Stimulated activated CD4-positive, alpha-beta T cell treated with anti-CD3 and anti-CD28 coated beads, Interleukin-1b, Interleukin-23, amount 100 ng/mL, for 4 hours (primary cell): ENCODE results near the gene SNURF.
"Not testable (repeated sequence)": the region's sequence is repeated elsewhere in the genome, so short reads cannot be mapped to it uniquely, and the experiment has no call there.

Experiments used
- DNase-seq, 2 donors: peaks; one replicate each; pipeline ENCODE4 v3.0.0-alpha.2; 2020; ENCODE audit warnings: low read depth in 2 of 2

SNURF gene, protein sequence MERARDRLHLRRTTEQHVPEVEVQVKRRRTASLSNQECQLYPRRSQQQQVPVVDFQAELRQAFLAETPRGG

DNA sequence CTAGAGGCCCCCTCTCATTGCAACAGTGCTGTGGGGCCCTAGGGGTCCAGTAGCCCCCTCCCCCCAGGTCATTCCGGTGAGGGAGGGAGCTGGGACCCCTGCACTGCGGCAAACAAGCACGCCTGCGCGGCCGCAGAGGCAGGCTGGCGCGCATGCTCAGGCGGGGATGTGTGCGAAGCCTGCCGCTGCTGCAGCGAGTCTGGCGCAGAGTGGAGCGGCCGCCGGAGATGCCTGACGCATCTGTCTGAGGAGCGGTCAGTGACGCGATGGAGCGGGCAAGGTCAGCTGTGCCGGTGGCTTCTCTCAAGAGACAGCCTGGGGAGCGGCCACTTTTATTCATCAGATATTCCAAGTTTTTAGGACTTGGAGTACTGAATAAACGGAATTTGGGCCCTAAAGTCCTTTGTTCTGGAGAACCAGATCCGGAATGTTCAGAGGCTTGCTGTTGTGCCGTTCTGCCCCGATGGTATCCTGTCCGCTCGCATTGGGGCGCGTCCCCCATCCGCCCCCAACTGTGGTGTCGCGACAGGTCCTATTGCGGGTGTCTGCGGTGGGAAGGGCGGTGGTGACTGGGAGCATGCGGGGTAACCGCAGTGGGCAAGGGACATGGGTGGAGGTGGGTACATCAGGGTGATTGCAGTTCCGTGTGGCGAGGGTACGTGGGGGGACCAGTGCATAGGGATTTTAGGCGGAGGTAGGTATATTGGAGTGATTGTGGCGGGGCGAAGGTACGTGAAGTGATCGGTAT is at the start of gene SNURF, which contains the start of gene SNRPN:
Gene SNURF (plus strand): TSS at position 205 of the 748 bp plus-strand sequence. CDS start 62 bp downstream, at position 267.
Gene SNRPN (plus strand): TSS at position 205 of the 748 bp plus-strand sequence. CDS start 19,467 bp downstream, outside the sequence.
- DNase-seq = peak; percentile 18 to 57

DNA sequence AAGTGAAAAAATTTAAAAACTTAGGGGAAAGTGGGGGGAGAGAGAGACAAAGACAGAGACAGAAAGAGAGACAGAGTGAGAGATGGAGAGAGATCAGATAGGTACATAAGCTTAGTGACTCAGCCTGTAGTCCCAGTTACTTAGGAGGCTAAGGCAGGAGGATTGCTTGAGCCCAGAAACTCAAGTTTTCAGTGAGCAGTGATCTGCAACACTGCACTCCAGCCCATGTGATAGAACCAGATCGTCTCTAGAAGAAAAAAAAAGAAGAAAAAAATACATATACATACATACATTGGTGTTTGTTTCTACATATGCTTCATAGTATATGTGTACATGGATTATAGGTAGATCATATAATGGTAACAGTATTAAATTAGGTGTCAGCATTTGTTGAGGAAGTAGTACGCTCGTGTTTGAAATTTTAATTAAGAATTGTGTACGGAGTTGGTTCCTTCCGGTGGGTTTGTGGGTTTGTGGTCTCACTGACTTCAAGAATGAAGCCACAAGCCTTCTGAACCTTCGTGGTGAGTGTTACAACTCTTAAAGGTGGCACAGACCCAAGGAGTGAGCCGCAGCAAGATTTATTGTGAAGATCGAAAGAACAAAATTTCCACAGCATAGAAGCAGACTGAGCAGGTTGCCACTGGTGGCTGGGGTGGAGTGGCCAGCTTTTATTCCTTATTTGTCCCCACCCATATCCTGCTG is 38.3 kb upstream of the SNURF start:
- DNase-seq = no peak

DNA sequence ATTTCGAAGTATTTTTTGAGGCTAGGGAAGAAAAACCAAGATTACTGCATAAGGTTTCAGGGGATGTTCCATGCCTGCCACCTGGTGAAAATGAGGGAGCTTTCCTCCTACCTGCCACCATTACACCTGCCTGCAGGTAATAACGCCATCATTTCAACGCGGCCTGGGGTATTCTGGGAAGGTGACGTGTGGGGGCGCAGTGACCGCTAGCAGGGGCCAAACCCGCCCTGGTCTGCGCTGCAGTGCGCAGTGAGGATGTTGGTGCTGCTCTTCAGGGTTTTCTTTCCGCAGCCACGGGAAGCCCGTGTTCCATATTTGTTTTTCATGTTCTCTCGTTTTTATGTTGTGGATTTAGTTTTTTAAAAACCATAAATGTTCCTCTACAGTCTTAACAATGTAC is 37.4 kb upstream of the SNURF start:
- no peak for DNase-seq

DNA sequence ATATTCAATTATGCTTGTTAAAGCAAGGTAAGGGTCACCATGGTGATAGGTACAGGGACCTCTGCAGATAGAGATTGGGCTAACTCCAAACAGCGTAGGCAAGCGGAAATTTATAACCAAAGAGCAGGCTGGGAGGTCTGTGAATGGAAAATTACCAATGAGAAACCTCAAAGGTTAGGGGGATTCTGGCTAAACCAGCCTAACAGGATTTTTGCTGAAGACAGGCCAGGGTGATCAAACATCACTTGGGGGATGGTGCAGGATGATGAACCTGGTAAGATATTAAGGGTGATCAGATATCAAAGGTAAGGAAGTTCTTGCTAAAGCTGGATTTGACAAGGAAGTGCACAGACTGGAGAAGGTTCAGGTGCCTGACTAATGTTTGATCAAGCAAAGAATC is 35.3 kb upstream of the SNURF start:
- DNase-seq = no peak

DNA sequence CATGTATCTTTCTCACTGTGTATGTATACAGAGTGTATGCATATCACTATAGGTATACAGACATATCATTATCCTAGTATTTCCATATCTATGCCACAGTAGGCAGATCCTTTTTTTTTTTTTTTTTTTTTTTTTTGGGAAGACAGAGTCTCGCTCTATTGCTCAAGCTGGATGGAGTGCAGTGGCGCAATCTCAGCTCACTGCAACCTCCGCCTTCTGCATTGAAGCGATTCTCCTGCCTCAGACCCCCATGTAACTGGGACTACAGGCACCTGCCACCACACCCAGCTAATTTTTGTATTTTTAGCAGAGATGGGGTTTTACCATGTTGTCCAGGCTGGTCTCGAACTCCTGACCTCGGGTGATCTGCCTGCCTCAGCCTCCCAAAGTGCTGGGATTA is 32.0 kb upstream of the SNURF start:
- DNase-seq = not testable (repeated sequence)

DNA sequence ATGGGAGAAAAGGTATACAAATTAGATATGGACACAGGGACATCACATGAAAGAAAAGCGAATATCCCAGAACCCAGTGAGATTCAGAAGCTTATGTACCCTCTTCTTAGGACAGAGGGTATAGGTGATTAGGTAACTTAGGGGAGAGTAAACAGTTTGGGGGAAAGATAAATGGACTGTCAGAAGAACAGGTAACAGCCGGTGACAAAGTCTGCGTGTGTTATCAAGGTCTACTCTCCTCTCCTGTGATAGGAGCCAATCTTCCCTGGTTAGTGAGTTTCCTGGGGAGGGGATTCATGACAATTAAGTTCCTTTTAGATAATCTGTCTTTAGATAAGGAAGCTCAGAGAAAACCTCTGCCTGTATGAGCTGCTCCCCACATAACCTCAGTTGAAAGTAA is 30.6 kb upstream of the SNURF start:
- no peak for DNase-seq

DNA sequence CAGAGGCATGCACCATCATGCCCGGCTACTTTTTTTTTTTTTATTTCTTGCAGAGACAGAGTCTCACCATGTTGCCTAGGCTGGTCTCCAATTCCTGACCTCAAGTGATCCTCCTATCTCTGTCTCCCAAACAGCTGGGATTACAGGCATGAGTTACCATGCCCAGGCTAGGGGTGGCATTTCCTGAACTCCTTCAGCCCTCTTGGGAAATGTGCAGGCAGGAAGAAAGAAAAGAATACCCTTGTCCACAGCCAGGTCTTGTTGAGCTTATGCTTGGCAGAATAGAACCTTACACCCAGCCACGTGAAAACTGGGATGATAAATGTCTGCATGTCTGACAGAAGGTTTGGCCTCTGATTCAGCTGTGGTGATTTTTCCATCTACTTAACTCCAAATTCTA is 30.2 kb upstream of the SNURF start:
- DNase-seq = no peak

DNA sequence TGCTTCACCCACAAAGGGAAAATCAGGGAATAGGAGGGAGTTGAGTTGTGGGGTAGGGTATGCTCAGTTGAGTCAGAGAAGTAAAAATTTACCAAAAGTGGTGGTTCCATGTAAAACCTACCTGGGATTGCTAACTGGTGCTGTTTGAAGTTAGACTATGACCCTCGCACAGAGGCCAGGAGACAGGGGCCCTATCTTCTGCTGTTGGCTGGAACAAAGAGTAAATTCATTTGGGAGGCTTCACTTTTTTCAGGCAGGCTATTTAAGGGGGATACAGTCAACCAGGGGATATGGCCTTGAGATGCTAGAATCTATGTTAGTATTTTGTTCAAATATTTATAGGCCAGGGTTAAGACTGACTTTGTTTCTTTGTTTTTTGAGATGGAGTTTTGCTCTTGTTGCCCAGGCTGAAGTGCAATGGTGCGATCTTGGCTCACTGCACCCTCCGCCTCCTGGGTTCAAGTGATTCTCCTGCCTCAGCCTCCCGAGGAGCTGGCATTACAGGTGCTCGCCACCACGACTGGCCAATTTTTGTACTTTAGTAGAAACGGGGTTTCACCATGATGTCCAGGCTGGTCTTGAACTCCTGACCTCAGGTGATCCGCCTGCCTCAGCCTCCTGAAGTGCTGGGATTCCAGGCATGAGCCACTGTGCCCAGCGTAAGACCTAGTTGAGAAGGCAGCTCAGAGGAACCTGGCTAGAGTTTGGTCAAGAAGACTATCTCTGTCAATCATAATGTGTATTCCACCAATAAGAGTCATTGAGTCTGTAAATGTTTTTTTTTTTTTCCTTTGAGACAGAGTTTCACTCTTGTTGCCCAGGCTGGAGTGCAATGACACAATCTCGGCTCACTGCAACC is 22.7 kb upstream of the SNURF start:
- not testable (repeated sequence) for DNase-seq

DNA sequence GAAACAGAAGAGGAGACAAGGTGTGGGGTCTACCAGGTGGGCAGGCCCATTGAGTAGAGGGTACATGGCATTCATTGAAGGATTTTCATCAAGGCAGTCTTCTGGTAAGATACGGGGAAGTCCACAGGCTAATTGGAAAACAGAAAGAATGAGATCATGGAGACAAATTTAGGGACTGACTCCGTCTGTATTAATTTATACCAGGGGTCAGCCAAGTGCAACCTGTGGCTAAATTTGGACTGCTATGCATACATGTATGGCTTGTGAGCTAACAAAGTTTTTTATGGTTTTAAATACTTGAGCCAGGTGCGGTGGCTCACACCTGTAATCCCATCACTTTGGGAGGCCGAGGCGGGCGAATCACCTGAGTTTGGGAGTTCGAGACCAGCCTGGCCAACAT is 21.1 kb upstream of the SNURF start:
- DNase-seq = no peak

DNA sequence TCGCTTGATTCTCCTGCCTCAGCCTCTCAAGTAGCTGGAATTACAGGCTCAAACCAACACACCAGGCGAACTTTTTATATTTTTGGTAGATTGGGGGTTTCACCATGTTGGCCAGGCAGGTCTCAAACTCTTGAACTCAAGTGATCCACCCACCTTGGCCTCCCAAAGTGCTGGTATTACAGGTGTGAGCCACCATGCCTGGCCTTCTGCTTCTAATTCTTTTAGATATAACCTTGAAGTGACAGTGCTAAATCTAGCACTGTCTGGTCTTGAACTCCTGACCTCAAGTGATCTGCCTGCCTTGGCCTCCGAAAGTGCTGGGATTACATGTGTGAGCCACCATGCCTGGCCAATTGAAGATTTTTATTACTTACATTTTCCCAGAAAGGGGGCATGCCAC is 16.6 kb upstream of the SNURF start:
- not testable (repeated sequence) for DNase-seq

DNA sequence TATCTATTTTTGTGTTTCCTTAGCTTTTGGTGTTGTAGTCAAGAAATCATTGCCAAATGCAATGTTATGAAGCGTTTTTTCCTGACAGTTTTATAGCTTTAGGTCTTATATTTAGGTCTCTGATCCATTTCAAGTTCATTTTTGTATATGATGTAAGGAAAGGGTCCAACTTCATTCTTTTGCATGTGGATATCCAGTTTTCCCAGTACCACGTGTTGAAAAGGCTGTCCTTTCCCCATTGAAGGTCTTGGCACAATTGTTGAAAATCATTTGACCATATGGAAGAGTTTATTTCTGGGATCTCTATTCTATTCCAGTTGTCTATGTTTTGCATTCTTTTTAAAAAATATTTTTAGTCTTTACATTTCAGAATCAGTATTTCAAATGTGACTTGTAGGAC is 14.6 kb upstream of the SNURF start:
- no peak for DNase-seq

DNA sequence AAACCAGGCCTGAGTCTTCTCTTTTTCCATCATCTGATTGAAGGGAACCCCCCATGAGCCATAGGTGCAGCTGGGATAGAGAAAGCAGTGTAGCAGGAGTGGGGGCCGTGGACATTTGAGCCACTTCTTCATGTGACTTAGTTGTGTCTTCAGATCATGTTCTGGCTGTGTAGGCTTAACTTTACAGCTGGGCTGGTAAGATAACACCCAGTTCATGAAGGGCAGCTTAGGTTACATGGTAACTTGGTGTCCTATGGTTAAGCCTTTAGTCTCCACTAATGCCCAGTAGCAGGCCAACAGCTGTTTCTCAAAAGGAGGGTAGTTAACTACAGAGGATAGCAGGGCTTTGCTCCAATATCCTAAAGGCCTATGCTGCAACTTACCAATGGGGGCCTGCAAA is 11.4 kb upstream of the SNURF start:
- DNase-seq = no peak

DNA sequence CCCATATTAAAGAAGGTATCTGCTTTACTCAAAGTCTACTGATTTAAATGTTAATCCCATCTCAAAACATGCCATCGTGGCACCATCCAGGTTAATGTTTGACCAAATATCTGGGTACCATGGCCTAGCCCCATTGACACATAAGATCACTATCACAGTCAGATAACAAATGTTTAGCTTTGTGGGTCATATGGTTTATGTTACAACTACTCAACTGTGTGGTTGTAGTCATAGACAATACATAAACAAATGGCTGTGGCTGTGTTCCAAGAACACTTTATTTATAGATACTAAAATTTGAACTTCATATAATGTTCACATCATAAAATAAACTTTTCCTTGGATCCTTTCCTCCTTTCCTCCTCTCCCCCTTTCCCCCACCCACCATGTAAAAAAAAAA is 9.8 kb upstream of the SNURF start:
- DNase-seq = no peak

DNA sequence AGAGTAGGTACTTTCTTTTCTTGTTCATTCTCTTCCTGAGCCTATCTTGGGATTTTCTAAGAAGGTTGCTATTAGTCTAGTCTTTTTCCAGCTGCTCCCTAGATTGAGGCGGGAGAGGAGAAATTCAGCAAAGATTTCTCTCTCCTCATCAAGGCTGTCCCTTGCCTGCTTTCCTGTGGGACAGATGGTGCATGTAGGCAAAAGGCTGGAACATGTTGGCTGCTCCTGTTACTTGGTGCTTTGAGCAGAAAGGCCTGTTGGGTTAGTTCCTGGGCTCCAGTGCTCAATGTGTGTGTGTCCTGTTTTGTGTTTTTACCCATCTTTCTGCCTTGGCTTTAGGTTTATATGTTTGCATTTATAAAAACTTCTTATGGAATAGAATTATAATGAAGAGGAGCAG is 9.1 kb upstream of the SNURF start:
- DNase-seq = no peak

DNA sequence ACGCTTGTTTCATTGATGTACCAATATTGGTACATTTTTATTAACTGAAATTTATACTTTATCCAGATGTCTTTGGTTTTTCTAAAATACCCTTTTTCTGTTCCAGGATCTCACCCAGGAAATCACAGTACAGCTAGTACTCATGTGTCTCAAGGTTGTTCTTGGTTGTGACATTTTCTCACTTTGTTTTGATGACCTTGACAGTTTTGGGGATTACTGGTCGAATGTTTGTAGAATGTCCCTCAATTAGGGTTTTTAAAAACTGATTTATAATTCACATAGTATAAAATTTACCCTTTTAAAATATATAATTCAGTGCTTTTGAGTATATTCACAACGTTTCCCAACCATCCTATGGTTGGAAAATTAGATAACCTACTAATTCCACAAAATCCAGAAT is 6.3 kb upstream of the SNURF start:
- DNase-seq = no peak

DNA sequence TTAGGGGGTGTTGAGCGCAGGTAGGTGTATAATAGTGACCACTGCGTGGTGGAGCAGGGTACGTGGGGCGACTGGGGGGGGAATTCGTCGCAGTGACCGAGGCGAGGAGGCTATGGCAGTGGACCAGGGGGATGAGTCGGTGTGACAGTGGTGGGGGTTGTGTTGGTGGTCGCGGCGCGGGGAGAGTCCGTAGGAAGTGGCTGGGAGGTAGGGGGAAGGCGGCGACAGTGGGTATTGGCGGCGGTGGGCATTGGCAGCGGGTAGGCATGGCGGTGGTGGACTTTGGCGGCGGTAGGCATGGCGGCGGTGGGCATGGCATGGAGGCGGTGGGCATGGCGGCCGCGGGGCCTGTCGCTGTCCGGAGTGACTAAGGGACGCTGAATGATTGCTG is 739 bp downstream of the SNURF start:
- peak in 1 of 2 donors; percentile 2 for DNase-seq

DNA sequence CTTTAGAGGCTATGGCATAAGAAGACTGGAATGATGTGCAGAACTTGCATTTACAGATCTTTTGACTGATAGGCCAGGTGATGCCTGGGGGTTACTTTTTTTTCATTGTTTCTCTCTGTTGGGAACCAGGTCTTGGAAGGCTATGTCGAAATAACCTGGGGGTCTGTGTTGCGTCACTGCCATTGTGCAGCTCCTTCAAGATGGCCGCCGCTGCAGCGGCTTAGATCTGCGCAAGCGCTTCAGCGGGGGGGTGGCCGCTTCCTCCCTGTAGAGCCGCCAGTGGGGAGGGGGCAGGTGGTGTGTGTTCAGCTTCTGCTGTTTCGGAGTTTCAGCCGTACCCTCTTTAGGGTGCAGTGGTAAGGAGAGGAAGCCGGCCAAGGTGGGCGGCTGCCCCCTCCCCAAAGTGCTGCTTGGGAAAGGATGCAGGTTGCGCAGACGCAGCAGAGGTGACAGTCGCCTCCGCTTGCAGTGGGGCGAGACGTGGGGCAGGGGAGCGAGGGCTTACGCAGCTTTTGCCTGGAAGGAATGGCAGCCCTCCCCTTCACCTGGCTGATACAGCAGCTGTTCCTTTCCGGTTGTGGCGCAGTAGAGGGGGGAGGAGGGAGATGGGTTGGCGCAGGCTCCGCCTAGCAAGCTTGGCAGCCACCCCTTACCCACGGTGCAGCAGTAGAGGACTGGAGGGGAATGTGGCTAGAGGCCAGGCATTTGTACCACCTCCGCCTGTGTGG is 1.5 kb downstream of the SNURF start:
- peak; percentile 21 to 61 for DNase-seq

DNA sequence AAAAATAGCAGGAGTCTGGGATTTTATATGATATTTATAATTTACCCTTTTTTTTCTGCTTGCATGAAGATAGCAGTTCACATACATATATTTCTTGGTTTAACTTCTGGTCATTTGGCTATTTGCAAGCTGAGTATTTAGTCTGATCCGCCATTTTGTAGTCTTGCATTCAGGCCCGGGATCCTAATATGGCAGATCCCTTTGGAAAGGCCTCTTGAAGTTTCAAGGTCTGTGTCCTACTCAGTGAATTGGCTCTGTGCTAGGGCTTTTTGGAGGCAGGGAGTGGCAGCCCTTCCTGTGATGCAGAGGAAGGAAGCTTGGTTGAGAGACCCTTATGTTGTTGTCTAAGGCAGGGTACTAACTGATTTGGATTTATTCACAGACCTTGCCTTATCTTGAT is 2.9 kb downstream of the SNURF start:
- DNase-seq = no peak

DNA sequence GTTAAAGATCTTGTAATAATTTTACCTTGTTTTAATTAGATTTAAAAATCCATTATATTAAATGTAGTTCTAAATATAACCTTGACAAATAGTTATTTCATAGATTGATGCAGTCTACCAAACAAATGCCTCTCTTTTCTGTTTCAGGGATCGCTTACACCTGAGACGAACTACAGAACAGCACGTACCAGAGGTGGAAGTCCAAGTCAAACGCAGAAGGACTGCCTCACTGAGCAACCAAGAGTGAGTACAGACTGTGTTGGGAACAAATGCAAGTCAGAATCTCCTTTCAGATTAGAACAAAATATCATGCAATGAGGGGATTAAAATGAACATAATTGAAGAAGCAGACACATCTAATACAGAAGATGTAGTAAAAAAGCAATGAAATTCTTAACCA is 7.2 kb downstream of the SNURF start:
- DNase-seq = no peak

DNA sequence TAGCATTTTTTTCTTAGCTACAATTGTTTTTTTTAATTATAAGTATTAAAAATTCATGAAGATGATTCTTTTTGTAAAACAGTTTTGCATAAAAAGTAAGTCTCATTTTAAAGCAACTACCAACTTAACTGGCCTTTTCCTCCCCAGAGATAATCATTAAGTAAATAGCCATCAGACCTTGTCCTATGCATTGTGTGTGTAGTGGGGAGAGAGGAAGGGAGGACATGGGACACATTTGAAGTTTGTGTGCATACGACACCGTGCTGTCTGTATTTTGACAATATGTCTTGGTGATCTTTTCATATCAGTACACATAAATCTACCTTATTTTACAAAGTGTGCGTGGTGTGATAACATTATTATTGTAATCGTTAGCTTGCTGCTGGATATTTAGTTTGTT is 8.1 kb downstream of the SNURF start:
- no peak for DNase-seq

DNA sequence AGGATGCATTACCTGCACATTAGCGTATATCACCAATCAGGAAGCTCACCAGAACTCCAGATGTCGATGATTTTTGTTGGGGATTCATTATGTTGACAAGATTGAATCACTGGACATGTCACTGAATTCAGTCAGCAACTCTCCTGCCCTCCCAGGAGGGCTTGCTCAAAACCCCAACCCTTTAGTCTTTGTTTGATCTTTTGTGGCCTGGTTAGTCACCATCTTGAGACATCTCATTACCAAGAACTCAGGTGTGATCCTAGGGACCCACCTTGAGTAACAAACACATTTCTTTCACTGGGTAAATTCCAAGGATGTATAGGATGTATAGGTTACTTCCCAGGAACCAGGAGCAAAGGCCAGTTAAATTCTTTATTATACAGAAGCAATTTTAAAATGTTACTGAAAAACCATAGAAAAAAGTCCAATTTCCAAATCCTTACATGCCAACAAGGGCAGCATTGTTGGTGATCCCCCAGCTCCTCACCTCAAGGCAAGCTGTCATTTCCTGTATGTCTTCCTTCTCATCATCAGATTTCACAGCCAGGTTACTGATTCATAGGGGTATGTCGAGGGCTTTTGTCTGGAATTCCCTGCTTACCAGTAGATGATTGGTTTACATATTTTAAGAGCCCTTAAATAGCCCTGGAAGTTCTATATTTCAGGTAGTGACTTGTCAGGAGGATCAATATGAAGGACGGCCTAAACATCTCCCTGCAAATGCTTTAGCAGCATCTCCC is 11.7 kb downstream of the SNURF start:
- no peak for DNase-seq
